Osteoblast (primary cell): ENCODE measurements around the gene ABO. TPM values are rescaled to one million over a fixed set of nuclear protein-coding genes. Genes with fewer than 3 reads are reported as not detected.

ENCODE experiments used
- DNase-seq: peaks from one replicate; pipeline ENCODE4 v3.0.0; 2011; ENCODE audit warnings: low spot score, mixed read lengths; ENCODE audit not compliant: insufficient read length; ENCODE audit errors: missing footprints
- H2AFZ ChIP-seq: 2 replicates; pipeline ENCODE4 v1.6.0; 2011; ENCODE audit warnings: mild to moderate bottlenecking, low read length
- H3K27ac ChIP-seq: 2 replicates; pipeline ENCODE4 v1.5.1; 2011; ENCODE audit warnings: mild to moderate bottlenecking, low read depth, low read length, moderate library complexity
- H3K27me3 ChIP-seq: 2 replicates; pipeline ENCODE4 v1.6.0; 2012; ENCODE audit warnings: mild to moderate bottlenecking, control low read depth, inconsistent platforms, low read length, moderate library complexity; ENCODE audit not compliant: insufficient read depth
- H3K36me3 ChIP-seq: 2 replicates; pipeline ENCODE4 v1.5.1; 2011; ENCODE audit warnings: mild to moderate bottlenecking, low read length, control low read depth, moderate library complexity; ENCODE audit not compliant: insufficient read depth
- H3K4me1 ChIP-seq: 2 replicates; pipeline ENCODE4 v1.5.1; 2011; ENCODE audit warnings: mild to moderate bottlenecking, low read length, control low read depth, moderate library complexity; ENCODE audit not compliant: insufficient read depth
- H3K4me2 ChIP-seq: 2 replicates; pipeline ENCODE4 v1.6.0; 2011; ENCODE audit warnings: mild to moderate bottlenecking, low read length; ENCODE audit not compliant: insufficient read depth
- H3K4me3 ChIP-seq: fragments of 200-600 bp; sonication (generic); 3 replicates; pipeline ENCODE4 v1.5.1; 2012; ENCODE audit warnings: mild to moderate bottlenecking, low read length, inconsistent platforms; ENCODE audit not compliant: insufficient read depth
- H3K79me2 ChIP-seq: 2 replicates; pipeline ENCODE4 v1.6.0; 2012; ENCODE audit warnings: mild to moderate bottlenecking, low read length, control low read depth, inconsistent platforms; ENCODE audit not compliant: insufficient read depth
- H3K9me3 ChIP-seq: 2 replicates; pipeline ENCODE4 v1.5.1; 2011; ENCODE audit warnings: low read depth, low read length, control low read depth
- H4K20me1 ChIP-seq: 2 replicates; pipeline ENCODE4 v1.6.0; 2012; ENCODE audit warnings: mild to moderate bottlenecking, low read length, control low read depth; ENCODE audit not compliant: insufficient read depth
- CTCF ChIP-seq: IDR thresholded peaks from 2 replicates; pipeline ENCODE4 v1.5.1; 2011; ENCODE audit warnings: mild to moderate bottlenecking, low read depth, low read length, moderate library complexity; ENCODE audit errors: extremely low read depth
- total RNA-seq: library from RNA; depleted of rRNA; stranded (reverse); fragments of >200 nt; gene quantifications from 2 replicates; pipeline ENCODE4 v1.2.3, GENCODE V29; 2012

ABO gene
- total RNA-seq, 1 donor = not detected

- Histone ChIP-seq H3K79me2 (no peaks in the 10 kb centered on the region), H3K4me2 (no peak overlapping the region)
Observed at GRCh38 chr9:133227242-133227860, 47.6 kb downstream of the ABO start.

GRCh38 chr9:133226219-133227171 lies 48.5 kb downstream of the ABO start:
- TF ChIP-seq CTCF = no peak
- Histone ChIP-seq H3K27ac (no peak overlapping the region), H3K4me2 (no peak overlapping the region), H3K9me3 (no peaks in the 10 kb centered on the region), H3K36me3 (no peaks in the 10 kb centered on the region), H3K4me1 (no peaks in the 10 kb centered on the region), H2AFZ (no peak overlapping the region), H3K27me3 (no peaks in the 10 kb centered on the region), H3K79me2 (no peaks in the 10 kb centered on the region), H3K4me3 (no peak overlapping the region), H4K20me1 (no peaks in the 10 kb centered on the region)
- peak; percentile 77 for DNase-seq

More at GRCh38 chr9:133227242-133227860, 47.6 kb downstream of the ABO start:
- no peak for TF ChIP-seq CTCF
- no peaks in the 10 kb centered on the region for H3K4me1 ChIP-seq
- no peaks in the 10 kb centered on the region for H3K27me3 ChIP-seq
- H3K9me3 ChIP-seq = no peaks in the 10 kb centered on the region
- no peak overlapping the region for H3K4me3 ChIP-seq
- no peaks in the 10 kb centered on the region for H4K20me1 ChIP-seq
- H2AFZ ChIP-seq = no peak overlapping the region
- no peak overlapping the region for H3K27ac ChIP-seq
- DNase-seq = peak; percentile 44
- H3K36me3 ChIP-seq = no peaks in the 10 kb centered on the region

- H3K79me2 ChIP-seq = no peaks in the 10 kb centered on the region
- peak; percentile 80 for DNase-seq
- H3K9me3 ChIP-seq = no peaks in the 10 kb centered on the region
- H2AFZ ChIP-seq = no peak overlapping the region
- no peak overlapping the region for H3K27ac ChIP-seq
- no peaks in the 10 kb centered on the region for H3K4me1 ChIP-seq
- H3K27me3 ChIP-seq = no peaks in the 10 kb centered on the region
- no peaks in the 10 kb centered on the region for H4K20me1 ChIP-seq
- TF ChIP-seq CTCF = no peak
- H3K4me2 ChIP-seq = no peak overlapping the region
- no peaks in the 10 kb centered on the region for H3K36me3 ChIP-seq
- no peak overlapping the region for H3K4me3 ChIP-seq
Observed at GRCh38 chr9:133225171-133226011, 49.6 kb downstream of the ABO start.
